HG02642 (cell line): ENCODE data around the gene SOCS1.
A peak's percentile ranks its signal among the peaks of the same experiment; 100 is the strongest.

Experiments used
- ATAC-seq: cut with Tn5 transposase; IDR thresholded peaks from one replicate; pipeline ENCODE4 v1.9.1; 2021; ENCODE audit warnings: mild to moderate bottlenecking; ENCODE audit not compliant: unreplicated experiment, poor library complexity

Gene SOCS1

GRCh38 chr16:11264155-11264832, 8.3 kb upstream of the SOCS1 start:
- ATAC-seq = no peak

- ATAC-seq = no peak
Measured at GRCh38 chr16:11263737-11264136, 7.7 kb upstream of the SOCS1 start.

DNA sequence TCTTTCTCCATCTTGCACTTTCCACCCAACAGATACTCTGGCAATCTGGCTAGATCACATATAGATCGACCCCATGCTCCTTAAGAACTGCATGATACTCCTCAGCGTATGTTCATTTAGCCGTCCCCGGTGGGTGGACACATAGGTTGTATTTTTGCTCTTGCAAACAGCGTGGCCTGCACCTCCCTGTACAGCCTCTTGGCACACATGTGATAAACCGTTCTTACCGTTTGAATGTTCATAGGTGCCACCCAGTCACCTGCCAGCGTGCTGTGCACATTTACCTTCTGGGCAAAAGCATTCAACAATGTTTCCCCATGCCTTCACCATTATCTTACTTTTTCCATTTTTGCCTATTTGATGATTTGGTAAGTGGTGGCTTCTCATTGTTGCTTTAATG, 6.9 kb upstream of the SOCS1 start:
- no peak for ATAC-seq

GRCh38 chr16:11260596-11260966, 4.6 kb upstream of the SOCS1 start:
- no peak for ATAC-seq

- no peak for ATAC-seq
Measured at GRCh38 chr16:11259655-11260595, 3.9 kb upstream of the SOCS1 start.

DNA sequence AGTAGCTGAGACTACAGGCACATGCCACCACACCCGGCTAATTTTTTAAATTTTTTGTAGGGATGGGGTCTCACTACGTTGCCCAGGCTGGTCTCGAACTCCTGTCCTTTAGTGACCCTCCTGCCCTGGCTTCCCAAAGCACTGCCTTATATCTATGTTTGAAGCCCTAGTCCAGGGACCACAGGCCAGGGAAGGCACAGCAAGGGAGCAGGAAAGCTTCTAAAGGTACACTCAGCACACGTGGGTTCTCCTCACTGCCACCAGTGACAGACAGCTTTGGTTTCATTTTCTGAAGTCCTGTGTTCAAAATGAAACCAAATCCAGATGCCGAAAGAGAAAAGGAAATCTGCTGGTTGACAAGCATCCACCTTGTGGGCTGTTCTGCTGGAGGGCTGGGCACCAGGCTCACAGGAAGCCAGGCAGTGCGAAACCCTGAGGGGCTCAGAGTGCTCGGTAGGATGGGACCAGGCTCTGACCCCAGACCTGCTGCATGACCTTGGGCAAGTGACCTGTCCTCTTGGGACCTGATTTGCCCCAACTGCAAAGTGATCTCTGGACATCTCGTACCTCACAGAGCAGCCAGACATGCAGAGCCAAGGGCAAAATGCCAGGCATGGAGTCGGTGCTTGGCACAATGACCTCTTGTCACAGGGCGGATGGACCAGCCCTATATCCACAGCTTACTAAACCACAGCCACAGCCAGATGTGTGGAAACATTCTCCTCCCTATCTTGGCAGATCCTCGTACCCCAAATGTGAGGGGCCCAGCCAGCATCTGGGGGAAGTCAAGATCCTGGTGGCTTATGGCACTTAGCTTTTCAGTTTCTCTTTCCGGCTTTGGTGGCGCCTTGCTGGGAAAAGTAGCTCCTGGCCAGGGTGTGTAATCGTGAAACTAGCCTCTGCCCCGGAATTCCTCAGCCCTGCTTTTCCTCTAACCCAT, 2.8 kb upstream of the SOCS1 start:
- ATAC-seq = no peak

- no peak for ATAC-seq
Measured at GRCh38 chr16:11257131-11257938, 1.3 kb upstream of the SOCS1 start.

- no peak for ATAC-seq
Measured at GRCh38 chr16:11256661-11257130, 692 bp upstream of the SOCS1 start.

DNA sequence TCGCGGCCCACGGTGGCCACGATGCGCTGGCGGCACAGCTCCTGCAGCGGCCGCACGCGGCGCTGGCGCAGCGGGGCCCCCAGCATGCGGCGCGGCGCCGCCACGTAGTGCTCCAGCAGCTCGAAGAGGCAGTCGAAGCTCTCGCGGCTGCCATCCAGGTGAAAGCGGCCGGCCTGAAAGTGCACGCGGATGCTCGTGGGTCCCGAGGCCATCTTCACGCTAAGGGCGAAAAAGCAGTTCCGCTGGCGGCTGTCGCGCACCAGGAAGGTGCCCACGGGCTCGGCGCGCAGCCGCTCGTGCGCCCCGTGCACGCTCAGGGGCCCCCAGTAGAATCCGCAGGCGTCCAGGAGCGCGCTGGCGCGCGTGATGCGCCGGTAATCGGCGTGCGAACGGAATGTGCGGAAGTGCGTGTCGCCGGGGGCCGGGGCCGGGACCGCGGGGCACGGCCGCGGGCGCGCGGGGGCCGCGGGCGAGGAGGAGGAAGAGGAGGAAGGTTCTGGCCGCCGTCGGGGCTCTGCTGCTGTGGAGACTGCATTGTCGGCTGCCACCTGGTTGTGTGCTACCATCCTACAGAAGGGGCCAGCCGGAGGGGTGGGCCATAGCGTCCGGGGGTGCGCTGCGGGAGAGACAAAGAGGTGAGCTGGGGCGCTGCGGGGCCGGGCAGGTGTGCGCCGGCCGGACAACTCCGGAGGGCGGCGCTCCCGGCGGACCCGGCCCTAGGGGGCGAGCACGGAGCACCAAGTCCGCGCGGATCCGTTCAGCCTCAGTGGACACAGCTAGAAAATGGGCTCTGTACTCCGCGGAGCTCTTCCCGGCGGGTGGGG, 879 bp downstream of the SOCS1 start:
- peak; percentile 12 for ATAC-seq

GRCh38 chr16:11253995-11254912, 1.8 kb downstream of the SOCS1 start:
- no peak for ATAC-seq

GRCh38 chr16:11253009-11253994, 2.7 kb downstream of the SOCS1 start:
- ATAC-seq = no peak

DNA sequence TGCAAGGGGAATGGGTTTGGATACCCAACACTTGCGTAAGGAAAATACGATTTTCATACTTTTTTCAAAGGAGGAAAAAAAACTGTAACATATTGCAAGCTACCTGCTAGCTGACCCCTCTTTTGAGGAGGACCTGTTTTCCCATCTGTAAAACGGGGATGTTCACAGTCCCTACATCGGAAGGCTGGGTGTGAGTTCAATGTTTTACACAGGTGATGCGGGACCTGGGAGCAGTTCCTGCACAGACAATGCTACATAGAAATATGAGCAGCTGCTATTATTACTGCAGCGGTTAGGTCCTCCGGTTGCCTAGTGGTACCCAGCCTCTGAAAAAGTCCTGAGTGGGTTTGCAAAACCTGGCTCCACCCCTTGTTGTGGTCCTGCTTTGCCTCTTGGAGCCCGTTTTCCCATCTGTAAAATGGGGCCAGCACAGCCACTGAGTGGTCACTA, 3.5 kb downstream of the SOCS1 start:
- no peak for ATAC-seq

DNA sequence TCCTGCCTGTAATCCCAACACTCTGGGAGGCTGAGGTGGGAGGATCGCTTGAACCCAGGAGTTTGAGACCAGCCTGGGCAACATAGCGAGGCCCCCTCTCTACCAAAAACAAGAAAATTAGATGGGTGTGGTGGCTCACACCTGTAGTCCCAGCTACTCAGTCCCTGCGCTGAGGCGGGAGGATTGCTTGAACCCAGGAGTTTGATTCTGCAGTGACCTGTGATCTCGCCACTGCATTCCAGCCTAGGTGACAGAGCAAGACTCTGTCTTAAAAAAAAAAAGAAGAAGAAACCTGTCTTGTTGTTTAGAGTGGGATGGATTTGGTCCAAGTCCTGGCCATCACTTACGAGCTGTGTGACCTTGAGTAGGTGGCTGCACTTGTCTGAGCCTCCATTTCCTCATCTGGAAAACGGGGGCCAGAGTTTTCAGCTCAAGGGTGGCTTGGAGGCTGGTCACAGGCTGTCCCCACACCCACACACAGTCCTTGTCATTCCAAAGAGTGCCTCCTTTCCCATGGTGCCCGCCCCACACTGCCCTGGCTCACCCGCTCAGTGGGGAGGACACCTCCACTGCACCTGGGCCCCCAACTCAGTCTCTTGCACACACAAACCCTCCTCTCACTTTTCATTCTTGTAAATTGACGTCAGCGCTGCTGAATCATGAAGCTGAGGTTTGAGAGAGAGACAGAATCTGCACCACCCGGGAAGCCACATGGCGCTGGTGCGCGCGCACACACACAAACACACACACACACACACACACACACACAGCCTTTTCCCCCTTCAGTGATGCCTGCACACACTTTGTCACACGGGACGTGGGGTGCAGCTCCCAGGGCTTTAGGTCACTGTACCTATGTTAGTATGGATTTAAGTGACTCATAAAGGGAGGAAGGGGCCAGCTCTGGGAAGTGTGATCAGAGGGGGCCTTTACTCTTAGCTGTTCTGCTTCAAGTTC, 4.2 kb downstream of the SOCS1 start:
- ATAC-seq = no peak

- ATAC-seq = no peak
Measured at GRCh38 chr16:11250786-11251524, 5.0 kb downstream of the SOCS1 start.
